A549 (cell line): ENCODE measurements around the gene NEDD9. TPM values are rescaled to one million over a fixed set of nuclear protein-coding genes. Genes with fewer than 3 reads are reported as not detected.

Source experiments
- ATAC-seq, 2 experiments: fragments of 200-7000 bp in 1 of 2; fragments of >200 bp in 1 of 2; cut with Nextera tagmentation in 1 of 2; cut with Tn5 transposase in 1 of 2; 3 replicates each; pipeline versions ENCODE4 v1.8.0 to v1.9.1; 2018 to 2020; ENCODE audit warnings: mild to moderate bottlenecking in 1 of 2, moderate library complexity in 1 of 2
- CTCF ChIA-PET: fragments of 300-600 bp; sonication (Branson Sonifier 250); formaldehyde crosslinking; extraction: SDS; loops from one replicate; lab custom pipeline; 2021; ENCODE audit warnings: antibody characterized with exemption, inconsistent platforms; lab: Yijun Ruan, JAX
- POLR2A ChIA-PET: fragments of 350-600 bp; formaldehyde crosslinking; extraction: SDS; loops from one replicate; lab custom pipeline; 2021; ENCODE audit warnings: antibody characterized with exemption, inconsistent platforms; lab: Yijun Ruan, JAX
- DNase-seq, 2 experiments: peaks; one replicate each; pipeline versions ENCODE4 v3.0.0 to v3.0.0-alpha.2; 2011 to 2016; ENCODE audit warnings: low read depth in 1 of 2, low spot score in 1 of 2
- FAIRE-seq: peaks from 2 replicates; lab custom pipeline; 2011; peaks lifted over from hg19 to GRCh38; lab: Jason Lieb, UNC
- H3K27ac ChIP-seq, 2 experiments: fragments of >200 bp; sonication (Bioruptor Twin); formaldehyde crosslinking; 3 replicates each; pipeline ENCODE4 v1.5.1; 2016 to 2017
- H3K4me1 ChIP-seq: fragments of >200 bp; sonication (Bioruptor Twin); formaldehyde crosslinking; 3 replicates; pipeline ENCODE4 v1.6.1; 2016
- H3K4me2 ChIP-seq: fragments of >200 bp; sonication (Bioruptor Twin); formaldehyde crosslinking; 3 replicates; pipeline ENCODE4 v1.6.1; 2016
- H3K4me3 ChIP-seq: fragments of >200 bp; sonication (Bioruptor Twin); formaldehyde crosslinking; 3 replicates; pipeline ENCODE4 v1.5.1; 2016
- H3K9me3 ChIP-seq: fragments of >200 bp; sonication (Bioruptor Twin); formaldehyde crosslinking; 3 replicates; pipeline ENCODE4 v1.6.1; 2016
- CTCF ChIP-seq: fragments of >200 bp; sonication (Bioruptor Twin); formaldehyde crosslinking; IDR thresholded peaks from 3 replicates; pipeline ENCODE4 v1.5.1; 2016
- E2F6 ChIP-seq: IDR thresholded peaks from 2 replicates; pipeline ENCODE4 v1.6.1; 2012; ENCODE audit warnings: low read depth, borderline replicate concordance
- EHF ChIP-seq: fragments of 250-450 bp; sonication (Bioruptor Pico); IDR thresholded peaks from 2 replicates; pipeline ENCODE4 v1.5.0; 2020; ENCODE audit warnings: mild to moderate bottlenecking
- FOSB ChIP-seq: fragments of 250-450 bp; sonication (Bioruptor Pico); IDR thresholded peaks from 2 replicates; pipeline ENCODE4 v1.5.0; 2020; ENCODE audit warnings: mild to moderate bottlenecking, moderate library complexity
- GATA3 ChIP-seq: IDR thresholded peaks from 2 replicates; pipeline ENCODE4 v1.6.1; 2012; ENCODE audit warnings: borderline replicate concordance
- HDAC2 ChIP-seq: fragments of 200-600 bp; sonication (generic); IDR thresholded peaks from 2 replicates; pipeline ENCODE4 v1.6.1; 2016
- HES2 ChIP-seq: fragments of >200 bp; sonication (Bioruptor Twin); formaldehyde crosslinking; IDR thresholded peaks from 2 replicates; pipeline ENCODE4 v1.6.1; 2016
- HEYL ChIP-seq: fragments of 250-450 bp; sonication (Bioruptor Pico); IDR thresholded peaks from 2 replicates; pipeline ENCODE4 v1.8.0; 2021; ENCODE audit warnings: mild to moderate bottlenecking, moderate library complexity
- HMGXB4 ChIP-seq: fragments of 250-450 bp; sonication (Bioruptor Pico); IDR thresholded peaks from 2 replicates; pipeline ENCODE4 v1.5.0; 2021; ENCODE audit warnings: mild to moderate bottlenecking, moderate library complexity, borderline replicate concordance
- HOXB5 ChIP-seq: fragments of 250-450 bp; sonication (Bioruptor Pico); IDR thresholded peaks from 2 replicates; pipeline ENCODE4 v1.5.0; 2020; ENCODE audit warnings: mild to moderate bottlenecking, moderate library complexity
- JUNB ChIP-seq: fragments of >200 bp; sonication (Bioruptor Twin); formaldehyde crosslinking; IDR thresholded peaks from 2 replicates; pipeline ENCODE4 v1.6.1; 2016
- KDM5A ChIP-seq: fragments of 200-600 bp; sonication (generic); IDR thresholded peaks from 2 replicates; pipeline ENCODE4 v1.6.1; 2016; ENCODE audit warnings: antibody characterized with exemption, mild to moderate bottlenecking
- MAX ChIP-seq: IDR thresholded peaks from 2 replicates; pipeline ENCODE4 v1.6.1; 2012
- MYC ChIP-seq: IDR thresholded peaks from 2 replicates; pipeline ENCODE4 v1.6.1; 2012; ENCODE audit warnings: mild to moderate bottlenecking, inconsistent platforms, low read length, improper control_type of control experiment, borderline replicate concordance
- NPAS2 ChIP-seq: fragments of 250-450 bp; sonication (Bioruptor Pico); IDR thresholded peaks from 2 replicates; pipeline ENCODE4 v1.8.0; 2022; ENCODE audit warnings: mild to moderate bottlenecking, moderate library complexity, borderline replicate concordance
- POLR2A ChIP-seq: IDR thresholded peaks from 2 replicates; pipeline ENCODE4 v1.6.1; 2012; ENCODE audit warnings: mild to moderate bottlenecking, low read length
- RFX5 ChIP-seq: fragments of 450-650 bp; IDR thresholded peaks from 2 replicates; pipeline ENCODE4 v1.7.1; 2014; ENCODE audit warnings: antibody characterized with exemption, mild to moderate bottlenecking, moderate library complexity
- RNF2 ChIP-seq: fragments of 200-600 bp; sonication (generic); IDR thresholded peaks from 2 replicates; pipeline ENCODE4 v1.6.1; 2016; ENCODE audit warnings: low read depth, mild to moderate bottlenecking, antibody characterized with exemption, moderate library complexity, borderline replicate concordance
- SMC3 ChIP-seq: fragments of >200 bp; sonication (Bioruptor Twin); formaldehyde crosslinking; IDR thresholded peaks from 3 replicates; pipeline ENCODE4 v1.6.1; 2018; ENCODE audit warnings: inconsistent platforms
- TFCP2L1 ChIP-seq: fragments of 250-450 bp; sonication (Bioruptor Pico); IDR thresholded peaks from 2 replicates; pipeline ENCODE4 v1.5.0; 2021; ENCODE audit warnings: mild to moderate bottlenecking
- USF2 ChIP-seq: fragments of 450-650 bp; IDR thresholded peaks from 2 replicates; pipeline ENCODE4 v1.6.1; 2014; ENCODE audit warnings: antibody characterized with exemption
- ZC3H11A ChIP-seq: fragments of 450-650 bp; IDR thresholded peaks from 2 replicates; pipeline ENCODE4 v1.6.1; 2014; ENCODE audit warnings: antibody characterized with exemption, mild to moderate bottlenecking
- WGBS: methylation state at CpG from one replicate; pipeline ENCODE4 v1.1.6; 2017; ENCODE audit errors: missing lambda C conversion rate; 5-methylcytosine and 5-hydroxymethylcytosine counted together
- polyA plus RNA-seq, 4 experiments: library from polyadenylated mRNA; depleted of rRNA in 3 of 4; stranded (reverse); fragments of >200 nt; fragmentation: RNase III in 1 of 4; extraction: RNeasy Plus Mini Kit Qiagen cat#74134 plus additional on column Dnase treatment in 1 of 4; gene quantifications; 2 replicates in 3 of 4; 3 replicates in 1 of 4; pipeline ENCODE4 v1.2.3, GENCODE V29; 2011 to 2017

Gene NEDD9
- polyA plus RNA-seq, 2 of the 4 experiments (the other 2 are of a cell fraction): 46.7 to 79.6 TPM

GRCh38 chr6:11264100-11264499 lies 31.6 kb upstream of the NEDD9 start:
- CTCF ChIA-PET: interaction anchor here (0.7 kb wide), 1 partner anchor 29 kb away, joined by 3 read pairs; no protein-coding TSS in a partner anchor
- Histone ChIP-seq H3K9me3 (no peaks in the 10 kb centered on the region), H3K27ac (peak overlapping the region; percentile 48 to 68; a peak in 3 of 6 replicates), H3K4me2 (no peak overlapping the region), H3K4me3 (no peak overlapping the region), H3K4me1 (peaks cover 16% of the 10 kb centered on the region)
- no peak for TF ChIP-seq FOSB (CRISPR knock-in tag)
- TF ChIP-seq KDM5A: no peak
- no peak for TF ChIP-seq GATA3
- no peak for TF ChIP-seq SMC3
- no peak for TF ChIP-seq CTCF
- TF ChIP-seq NPAS2 (CRISPR knock-in tag): no peak
- TF ChIP-seq HDAC2: no peak
- no peak for TF ChIP-seq HES2
- no peak for TF ChIP-seq MYC
- TF ChIP-seq RFX5: no peak
- TF ChIP-seq JUNB: no peak
- no peak for TF ChIP-seq HEYL (CRISPR knock-in tag)
- no peak for TF ChIP-seq RNF2
- TF ChIP-seq E2F6: no peak
- no peak for DNase-seq
- peak in 1 of 2 experiments; percentile 59; a peak in 2 of 6 replicates for ATAC-seq
- POLR2A ChIA-PET: no interaction called here
- WGBS: 86% methylated on average over 4 of the region's 6 CpGs
- no peak for FAIRE-seq

GRCh38 chr6:11263291-11263775 lies 30.9 kb upstream of the NEDD9 start:
- CTCF ChIA-PET: no interaction called here
- FAIRE-seq: no peak
- ATAC-seq: peak; percentile 30 to 66; a peak in 4 of 6 replicates
- 48% methylated on average over 5 of the region's 5 CpGs for WGBS
- no peaks in the 10 kb centered on the region for H3K9me3 ChIP-seq
- peaks cover 19% of the 10 kb centered on the region for H3K4me1 ChIP-seq
- H3K27ac ChIP-seq: peak overlapping the region; percentile 48 to 68; a peak in 4 of 6 replicates
- H3K4me2 ChIP-seq: peak overlapping the region; percentile 61
- DNase-seq: peak; percentile 21 to 72
- no peak overlapping the region for H3K4me3 ChIP-seq
- POLR2A ChIA-PET: no interaction called here
- TF ChIP-seq HMGXB4 (CRISPR knock-in tag) (no peak), TFCP2L1 (CRISPR knock-in tag) (no peak), ZC3H11A (no peak), HOXB5 (CRISPR knock-in tag) (0 out of 2 replicates have a peak, but pooled peaks have one; percentile 17), EHF (peak; percentile 57; the same call in 1 of the 2 replicates), MAX (peak; percentile 76), POLR2A (no peak), USF2 (peak; percentile 86), RNF2 (no peak)
